Neural cell (in vitro differentiated cells): ENCODE data around the gene CSRNP3.

Source experiments
- EZH2 ChIP-seq: fragments of 200-600, 300-800 bp; shearing (Covaris generic), sonication (generic); IDR thresholded peaks from 2 replicates; pipeline ENCODE4 v1.6.1; 2014; ENCODE audit warnings: antibody characterized with exemption, low read length, borderline replicate concordance, mild to moderate bottlenecking; ENCODE audit not compliant: insufficient read depth, poor library complexity, severe bottlenecking
- TF ChIP-seq, protein P1 (sequence below): fragments of 450-650 bp; IDR thresholded peaks from 2 replicates; pipeline ENCODE4 v1.5.1; 2014; ENCODE audit warnings: antibody characterized with exemption, mild to moderate bottlenecking, moderate library complexity; ENCODE audit not compliant: poor library complexity, severe bottlenecking

DNA sequence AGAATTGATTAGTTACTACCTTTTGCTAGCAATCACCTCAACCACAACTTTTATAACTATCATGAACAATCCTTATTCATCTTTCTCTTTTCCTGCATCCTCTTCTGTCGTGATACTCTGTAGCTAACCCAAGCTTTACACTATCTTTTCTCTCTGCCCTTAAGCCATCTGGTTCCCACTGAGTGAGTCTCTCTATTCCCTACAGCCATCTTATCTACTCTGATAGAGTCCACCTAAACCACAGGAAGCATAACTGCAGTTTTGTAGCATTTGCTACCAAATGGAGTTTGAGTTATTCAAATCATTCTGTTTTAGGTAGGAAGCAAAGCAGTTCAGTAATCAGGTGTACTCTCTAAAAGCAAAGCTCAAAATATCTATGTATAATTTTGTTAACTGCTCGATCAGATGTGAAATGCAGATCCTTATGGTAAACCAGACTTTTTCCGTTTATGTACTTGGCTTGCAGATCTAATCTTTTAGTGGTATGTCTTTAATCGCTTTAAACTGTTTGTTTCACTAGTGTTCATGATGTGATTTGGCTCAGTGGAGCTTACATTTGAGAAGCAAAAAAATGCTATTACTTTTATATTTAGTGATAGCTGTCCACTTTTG, 91.0 kb downstream of the CSRNP3 start:
- TF ChIP-seq EZH2, result no peak
- TF ChIP-seq, protein P1, sequence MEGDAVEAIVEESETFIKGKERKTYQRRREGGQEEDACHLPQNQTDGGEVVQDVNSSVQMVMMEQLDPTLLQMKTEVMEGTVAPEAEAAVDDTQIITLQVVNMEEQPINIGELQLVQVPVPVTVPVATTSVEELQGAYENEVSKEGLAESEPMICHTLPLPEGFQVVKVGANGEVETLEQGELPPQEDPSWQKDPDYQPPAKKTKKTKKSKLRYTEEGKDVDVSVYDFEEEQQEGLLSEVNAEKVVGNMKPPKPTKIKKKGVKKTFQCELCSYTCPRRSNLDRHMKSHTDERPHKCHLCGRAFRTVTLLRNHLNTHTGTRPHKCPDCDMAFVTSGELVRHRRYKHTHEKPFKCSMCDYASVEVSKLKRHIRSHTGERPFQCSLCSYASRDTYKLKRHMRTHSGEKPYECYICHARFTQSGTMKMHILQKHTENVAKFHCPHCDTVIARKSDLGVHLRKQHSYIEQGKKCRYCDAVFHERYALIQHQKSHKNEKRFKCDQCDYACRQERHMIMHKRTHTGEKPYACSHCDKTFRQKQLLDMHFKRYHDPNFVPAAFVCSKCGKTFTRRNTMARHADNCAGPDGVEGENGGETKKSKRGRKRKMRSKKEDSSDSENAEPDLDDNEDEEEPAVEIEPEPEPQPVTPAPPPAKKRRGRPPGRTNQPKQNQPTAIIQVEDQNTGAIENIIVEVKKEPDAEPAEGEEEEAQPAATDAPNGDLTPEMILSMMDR, result no peak
